ENCODE data around the gene PTPRN2. TPM values are rescaled to one million over a fixed set of nuclear protein-coding genes. Genes with fewer than 3 reads are reported as not detected.

PTPRN2 gene
- total RNA-seq, 2 experiments from 2014 or later: 0.70 TPM; not detected in 1

- POLR2A ChIA-PET: no interaction called here
- no TSS peak for BruUV-seq (replicated peaks)
- H2AFZ ChIP-seq (ENCODE audit: low read length): no peak overlapping the region
- CTCF ChIA-PET (ENCODE audit: unreplicated experiment): interaction anchor here (0.6 kb wide), 1 partner anchor 16 kb away, joined by 3 read pairs; no protein-coding TSS in a partner anchor
- no peak overlapping the region for H3K27ac ChIP-seq (ENCODE audit: low read depth, low read length, poor library complexity, severe bottlenecking)
- H3K79me2 ChIP-seq (ENCODE audit: insufficient read depth, low read depth, low read length): no peaks in the 10 kb centered on the region
- intact Hi-C loops (cut with micrococcal nuclease; ENCODE audit: unreplicated experiment): no loop called here
- no peaks in the 10 kb centered on the region for H3K9me2 ChIP-seq (ENCODE audit: insufficient read depth, low read length)
- no peak overlapping the region for H3K4me3 ChIP-seq (ENCODE audit: low read depth, low read length, poor library complexity, severe bottlenecking)
- H3K9me3 ChIP-seq (ENCODE audit: low read length): no peaks in the 10 kb centered on the region
- no peak for TF ChIP-seq CTCF (conservative IDR thresholded peaks at IDR 0.05; ENCODE audit: low read length)
- no peak for TF ChIP-seq EZH2phosphoT487 (IDR thresholded peaks at IDR 0.05; ENCODE audit: borderline replicate concordance, low read depth, low read length)
- H3K36me3 ChIP-seq (ENCODE audit: insufficient read depth, low read length): no peaks in the 10 kb centered on the region
- DNase-seq (ENCODE audit: low spot score): no peak
- H3K4me2 ChIP-seq (ENCODE audit: low read length): no peak overlapping the region
- no peaks in the 10 kb centered on the region for H3K4me1 ChIP-seq (ENCODE audit: insufficient read depth, low read length, poor library complexity, severe bottlenecking)
- no peaks in the 10 kb centered on the region for H4K20me1 ChIP-seq (ENCODE audit: insufficient read depth, low read length)
Measured at GRCh38 chr7:158470336-158470735, 117.3 kb downstream of the PTPRN2 start.

- Histone ChIP-seq H3K9me2 (ENCODE audit: insufficient read depth, low read length) (no peaks in the 10 kb centered on the region), H3K4me1 (ENCODE audit: insufficient read depth, low read length, poor library complexity, severe bottlenecking) (no peaks in the 10 kb centered on the region), H2AFZ (ENCODE audit: low read length) (no peak overlapping the region), H3K36me3 (ENCODE audit: insufficient read depth, low read length) (no peaks in the 10 kb centered on the region), H3K4me2 (ENCODE audit: low read length) (no peak overlapping the region), H4K20me1 (ENCODE audit: insufficient read depth, low read length) (no peaks in the 10 kb centered on the region), H3K27ac (ENCODE audit: low read depth, low read length, poor library complexity, severe bottlenecking) (no peak overlapping the region), H3K9me3 (ENCODE audit: low read length) (no peaks in the 10 kb centered on the region), H3K79me2 (ENCODE audit: insufficient read depth, low read depth, low read length) (no peaks in the 10 kb centered on the region), H3K4me3 (ENCODE audit: low read depth, low read length, poor library complexity, severe bottlenecking) (no peak overlapping the region)
- ChIA-PET CTCF (ENCODE audit: unreplicated experiment) (no interaction called here), POLR2A (interaction anchor here (0.7 kb wide), 1 partner anchor 792 kb away, joined by 5 read pairs; no protein-coding TSS in a partner anchor)
- no peak for DNase-seq (ENCODE audit: low spot score)
- BruUV-seq (replicated peaks): no TSS peak
- TF ChIP-seq CTCF (conservative IDR thresholded peaks at IDR 0.05; ENCODE audit: low read length) (no peak), EZH2phosphoT487 (IDR thresholded peaks at IDR 0.05; ENCODE audit: borderline replicate concordance, low read depth, low read length) (no peak)
- intact Hi-C loops (cut with micrococcal nuclease; ENCODE audit: unreplicated experiment): no loop called here
Measured at GRCh38 chr7:158469396-158470051, 118.1 kb downstream of the PTPRN2 start.

- H3K4me3 ChIP-seq (ENCODE audit: low read depth, low read length, poor library complexity, severe bottlenecking): no peak overlapping the region
- no peaks in the 10 kb centered on the region for H3K9me3 ChIP-seq (ENCODE audit: low read length)
- H4K20me1 ChIP-seq (ENCODE audit: insufficient read depth, low read length): no peaks in the 10 kb centered on the region
- TF ChIP-seq EZH2phosphoT487 (IDR thresholded peaks at IDR 0.05; ENCODE audit: borderline replicate concordance, low read depth, low read length) (no peak), CTCF (conservative IDR thresholded peaks at IDR 0.05; ENCODE audit: low read length) (no peak)
- CTCF ChIA-PET (ENCODE audit: unreplicated experiment): no interaction called here
- H2AFZ ChIP-seq (ENCODE audit: low read length): no peak overlapping the region
- H3K4me2 ChIP-seq (ENCODE audit: low read length): no peak overlapping the region
- POLR2A ChIA-PET: no interaction called here
- BruUV-seq (replicated peaks): no TSS peak
- no peaks in the 10 kb centered on the region for H3K4me1 ChIP-seq (ENCODE audit: insufficient read depth, low read length, poor library complexity, severe bottlenecking)
- H3K79me2 ChIP-seq (ENCODE audit: insufficient read depth, low read depth, low read length): no peaks in the 10 kb centered on the region
- H3K9me2 ChIP-seq (ENCODE audit: insufficient read depth, low read length): no peaks in the 10 kb centered on the region
- intact Hi-C loops (cut with micrococcal nuclease; ENCODE audit: unreplicated experiment): no loop called here
- no peak for DNase-seq (ENCODE audit: low spot score)
- no peak overlapping the region for H3K27ac ChIP-seq (ENCODE audit: low read depth, low read length, poor library complexity, severe bottlenecking)
- H3K36me3 ChIP-seq (ENCODE audit: insufficient read depth, low read length): no peaks in the 10 kb centered on the region
Measured at GRCh38 chr7:158468700-158469296, 118.8 kb downstream of the PTPRN2 start.

Data from OCI-LY7 (cell line).